ENCODE data around the gene CHRNA10.

The CHRNA10 gene

DNA sequence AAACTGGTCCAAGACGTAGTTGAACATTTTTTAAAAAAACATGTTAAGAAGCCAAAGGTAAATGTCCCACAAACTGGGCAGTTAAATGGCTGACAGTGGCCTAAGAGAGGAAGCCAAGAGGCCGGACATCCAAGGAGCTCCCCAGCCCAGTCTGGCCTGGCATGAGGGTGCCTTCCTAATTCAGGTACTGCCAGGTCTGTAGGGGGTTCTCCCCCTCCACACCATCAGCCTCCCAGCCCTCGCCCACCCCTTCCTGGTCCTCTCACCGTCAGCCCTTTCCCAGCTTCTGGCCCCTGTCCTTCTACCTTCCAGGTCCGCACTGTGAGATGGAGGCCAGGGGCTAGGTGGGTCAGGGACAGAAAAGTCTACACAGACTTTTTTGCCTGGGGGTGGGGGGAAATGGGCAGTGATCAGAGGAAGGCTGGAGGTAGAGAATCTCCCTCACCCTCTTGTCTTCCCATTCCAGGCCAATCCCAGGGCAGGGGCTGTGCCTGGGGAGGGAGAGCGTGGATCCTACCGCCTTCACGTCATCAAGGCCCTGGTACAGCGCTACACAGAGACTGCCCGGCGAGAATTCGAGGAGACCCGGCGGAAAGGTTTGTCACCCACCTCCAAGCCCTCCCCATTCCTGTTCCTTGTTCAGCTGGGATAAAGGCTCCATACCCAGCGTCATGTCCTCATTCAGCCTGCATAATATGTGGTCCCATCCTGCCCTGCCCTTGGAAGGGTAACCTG, 35.4 kb downstream of the CHRNA10 start:
- Histone ChIP-seq H3K9me3 (ENCODE audit: low read length) (no peaks in the 10 kb centered on the region), H2AFZ (ENCODE audit: low read length) (no peak overlapping the region), H4K20me1 (ENCODE audit: insufficient read depth, low read length) (no peaks in the 10 kb centered on the region), H3K27me3 (ENCODE audit: insufficient read depth, low read length) (no peaks in the 10 kb centered on the region; the same call in 1 of the 2 replicates), H3K27ac (ENCODE audit: low read depth, low read length, poor library complexity, severe bottlenecking) (no peak overlapping the region), H3K4me2 (ENCODE audit: low read length) (no peak overlapping the region), H3K79me2 (ENCODE audit: insufficient read depth, low read length) (no peaks in the 10 kb centered on the region), H3K4me1 (ENCODE audit: insufficient read depth, low read length, severe bottlenecking) (no peaks in the 10 kb centered on the region), H3K9ac (ENCODE audit: low read length) (no peak overlapping the region), H3K9me2 (ENCODE audit: low read depth, low read length) (no peaks in the 10 kb centered on the region), H3K4me3 (ENCODE audit: low read depth, low read length, poor library complexity, severe bottlenecking) (no peak overlapping the region), H3F3A (ENCODE audit: insufficient read depth, low read length) (no peaks in the 10 kb centered on the region), H3K36me3 (ENCODE audit: insufficient read depth, low read length) (no peaks in the 10 kb centered on the region)
- no peak for TF ChIP-seq EZH2 (IDR thresholded peaks at IDR 0.05; ENCODE audit: borderline replicate concordance, low read length)
- no peak for TF ChIP-seq CTCF (IDR thresholded peaks at IDR 0.05; ENCODE audit: low read length)

- no peak overlapping the region for H3K4me3 ChIP-seq (ENCODE audit: low read depth, low read length, poor library complexity, severe bottlenecking)
- H3K27ac ChIP-seq (ENCODE audit: low read depth, low read length, poor library complexity, severe bottlenecking): no peak overlapping the region
- no peaks in the 10 kb centered on the region for H3K4me1 ChIP-seq (ENCODE audit: insufficient read depth, low read length, severe bottlenecking)
- H3K36me3 ChIP-seq (ENCODE audit: insufficient read depth, low read length): no peaks in the 10 kb centered on the region
- H3K9me2 ChIP-seq (ENCODE audit: low read depth, low read length): no peaks in the 10 kb centered on the region
- TF ChIP-seq EZH2 (IDR thresholded peaks at IDR 0.05; ENCODE audit: borderline replicate concordance, low read length) (no peak), CTCF (IDR thresholded peaks at IDR 0.05; ENCODE audit: low read length) (no peak)
- H2AFZ ChIP-seq (ENCODE audit: low read length): no peak overlapping the region
- H3K4me2 ChIP-seq (ENCODE audit: low read length): no peak overlapping the region
- no peak overlapping the region for H3K9ac ChIP-seq (ENCODE audit: low read length)
- H3K79me2 ChIP-seq (ENCODE audit: insufficient read depth, low read length): no peaks in the 10 kb centered on the region
- H3K27me3 ChIP-seq (ENCODE audit: insufficient read depth, low read length): no peaks in the 10 kb centered on the region
- no peaks in the 10 kb centered on the region for H3K9me3 ChIP-seq (ENCODE audit: low read length)
- H4K20me1 ChIP-seq (ENCODE audit: insufficient read depth, low read length): no peaks in the 10 kb centered on the region
- no peaks in the 10 kb centered on the region for H3F3A ChIP-seq (ENCODE audit: insufficient read depth, low read length)
Observed at GRCh38 chr11:3632070-3632660, 39.0 kb downstream of the CHRNA10 start.

DNA sequence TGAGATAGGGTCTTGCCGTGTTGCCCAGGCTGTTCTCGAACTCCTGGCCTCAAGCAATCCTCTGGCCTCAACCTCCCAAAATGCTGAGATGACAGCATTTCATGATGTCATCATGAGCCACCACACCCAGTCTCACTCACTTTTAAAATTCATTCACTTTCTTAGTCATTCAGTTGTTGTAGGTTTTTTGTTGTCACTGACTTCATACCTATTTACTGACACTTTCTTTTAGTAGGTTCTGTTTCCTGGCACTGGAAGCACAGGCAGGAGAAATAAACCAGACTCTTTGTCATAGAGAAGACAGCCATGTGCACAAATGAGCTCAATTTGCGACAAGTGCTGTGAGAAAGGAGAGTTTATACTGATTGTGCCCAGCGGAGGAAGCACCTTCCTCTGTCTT, 39.9 kb downstream of the CHRNA10 start:
- no peak overlapping the region for H3K4me2 ChIP-seq (ENCODE audit: low read length)
- TF ChIP-seq EZH2 (IDR thresholded peaks at IDR 0.05; ENCODE audit: borderline replicate concordance, low read length) (no peak), CTCF (IDR thresholded peaks at IDR 0.05; ENCODE audit: low read length) (no peak)
- H3K36me3 ChIP-seq (ENCODE audit: insufficient read depth, low read length): no peaks in the 10 kb centered on the region
- H4K20me1 ChIP-seq (ENCODE audit: insufficient read depth, low read length): no peaks in the 10 kb centered on the region
- no peaks in the 10 kb centered on the region for H3K9me2 ChIP-seq (ENCODE audit: low read depth, low read length)
- no peaks in the 10 kb centered on the region for H3F3A ChIP-seq (ENCODE audit: insufficient read depth, low read length)
- no peaks in the 10 kb centered on the region for H3K9me3 ChIP-seq (ENCODE audit: low read length)
- no peak overlapping the region for H2AFZ ChIP-seq (ENCODE audit: low read length)
- H3K27ac ChIP-seq (ENCODE audit: low read depth, low read length, poor library complexity, severe bottlenecking): no peak overlapping the region
- no peak overlapping the region for H3K4me3 ChIP-seq (ENCODE audit: low read depth, low read length, poor library complexity, severe bottlenecking)
- no peaks in the 10 kb centered on the region for H3K79me2 ChIP-seq (ENCODE audit: insufficient read depth, low read length)
- no peaks in the 10 kb centered on the region for H3K4me1 ChIP-seq (ENCODE audit: insufficient read depth, low read length, severe bottlenecking)
- no peaks in the 10 kb centered on the region; the same call in 1 of the 2 replicates for H3K27me3 ChIP-seq (ENCODE audit: insufficient read depth, low read length)
- H3K9ac ChIP-seq (ENCODE audit: low read length): no peak overlapping the region
